ENCODE data around the gene NOXO1.

GRCh38 chr16:1991135-1991551 lies 9.9 kb upstream of the NOXO1 start:
- TF ChIP-seq CTCF (IDR thresholded peaks at IDR 0.05; ENCODE audit: low read depth, low read length, missing input control) (no peak), GABPA (IDR thresholded peaks at IDR 0.05 in 1 of 2, conservative IDR thresholded peaks at IDR 0.05 in 1 of 2) (no peak), RAD21 (IDR thresholded peaks at IDR 0.05) (no peak)

Measured in liver (tissue), 3 donors.